Mucosa of rectum (tissue), 2 donors: ENCODE data around the gene NMRK2.
"Not testable (repeated sequence)": the region's sequence is repeated elsewhere in the genome, so short reads cannot be mapped to it uniquely, and the experiment has no call there.

Experiments used
- H3K27ac ChIP-seq, 2 donors: one replicate each; pipeline ENCODE4 v1.7.0; 2013; ENCODE audit warnings: inconsistent platforms in 2 of 2, low read depth in 2 of 2, low read length in 2 of 2
- H3K27me3 ChIP-seq, 2 donors: one replicate each; pipeline ENCODE4 v1.7.0; 2013; ENCODE audit warnings: low read length in 2 of 2; ENCODE audit not compliant: control insufficient read depth in 2 of 2, insufficient read depth in 2 of 2
- H3K36me3 ChIP-seq, 2 donors: one replicate each; pipeline ENCODE4 v1.7.0; 2013; ENCODE audit warnings: low read length in 2 of 2; ENCODE audit not compliant: control insufficient read depth in 2 of 2, insufficient read depth in 2 of 2
- H3K4me1 ChIP-seq, 2 donors: one replicate each; pipeline ENCODE4 v1.7.0; 2013; ENCODE audit warnings: low read length in 2 of 2, mild to moderate bottlenecking in 1 of 2; ENCODE audit not compliant: control insufficient read depth in 2 of 2, insufficient read depth in 2 of 2
- H3K4me3 ChIP-seq, 2 donors: one replicate each; pipeline ENCODE4 v1.7.0; 2013; ENCODE audit warnings: low read length in 2 of 2
- H3K9ac ChIP-seq, 2 donors: one replicate each; pipeline ENCODE4 v1.7.0; 2013; ENCODE audit warnings: low read length in 2 of 2, low read depth in 1 of 2, mild to moderate bottlenecking in 1 of 2
- H3K9me3 ChIP-seq, 2 donors: one replicate each; pipeline ENCODE4 v1.7.0; 2013; ENCODE audit warnings: low read length in 2 of 2; ENCODE audit not compliant: control insufficient read depth in 2 of 2
- donor health status: healthy.
- donor health status: Normal muscosa, but diverticular disease.

NMRK2 gene

GRCh38 chr19:3936506-3937442 lies 3.9 kb downstream of the NMRK2 start:
- H3K4me3 ChIP-seq = no peak overlapping the region
- no peak overlapping the region for H3K27ac ChIP-seq
- H3K4me1 ChIP-seq = no peaks in the 10 kb centered on the region
- no peaks in the 10 kb centered on the region for H3K9me3 ChIP-seq
- peaks cover 2 to 8% of the 10 kb centered on the region in 2 donors for H3K27me3 ChIP-seq
- no peaks in the 10 kb centered on the region for H3K36me3 ChIP-seq
- no peak overlapping the region for H3K9ac ChIP-seq

DNA sequence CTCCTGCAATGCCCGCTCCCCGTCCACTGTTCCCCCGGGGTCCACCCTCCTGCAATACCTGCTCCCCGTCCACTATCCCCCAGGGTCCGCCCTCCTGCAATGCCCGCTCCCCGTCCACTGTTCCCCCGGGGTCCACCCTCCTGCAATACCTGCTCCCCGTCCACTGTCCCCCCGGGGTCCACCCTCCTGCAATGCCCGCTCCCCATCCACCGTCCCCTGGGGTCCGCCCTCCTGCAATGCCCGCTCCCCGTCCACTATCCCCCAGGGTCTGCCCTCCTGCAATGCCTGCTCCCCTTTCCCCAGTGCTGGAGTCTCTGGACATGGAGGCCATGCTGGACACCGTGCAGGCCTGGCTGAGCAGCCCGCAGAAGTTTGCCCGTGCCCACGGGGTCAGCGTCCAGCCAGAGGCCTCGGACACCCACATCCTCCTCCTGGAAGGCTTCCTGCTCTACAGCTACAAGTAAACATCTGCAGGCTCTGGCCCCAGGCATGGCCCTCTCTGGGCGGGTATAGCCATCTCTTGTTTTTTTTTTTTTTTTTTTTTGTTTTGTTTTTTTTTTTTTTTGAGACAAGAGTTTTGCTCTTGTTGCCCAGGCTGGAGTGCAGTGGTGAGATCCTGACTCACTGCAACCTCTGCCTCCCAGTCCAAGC lies 5.6 kb downstream of the NMRK2 start:
- H3K9me3 ChIP-seq, H3K4me3 ChIP-seq, H3K27me3 ChIP-seq, H3K9ac ChIP-seq, H3K27ac ChIP-seq, H3K4me1 ChIP-seq, H3K36me3 ChIP-seq: not testable (repeated sequence)

- Histone ChIP-seq H3K27me3 (no peaks in the 10 kb centered on the region), H3K4me3 (no peak overlapping the region), H3K36me3 (no peaks in the 10 kb centered on the region), H3K9ac (no peak overlapping the region), H3K27ac (no peak overlapping the region), H3K4me1 (no peaks in the 10 kb centered on the region), H3K9me3 (no peaks in the 10 kb centered on the region)
Measured at GRCh38 chr19:3942790-3943409, 10.0 kb downstream of the NMRK2 start.

- Histone ChIP-seq H3K36me3 (no peaks in the 10 kb centered on the region), H3K4me1 (no peaks in the 10 kb centered on the region), H3K9ac (no peak overlapping the region), H3K4me3 (no peak overlapping the region), H3K9me3 (no peaks in the 10 kb centered on the region), H3K27me3 (no peaks in the 10 kb centered on the region), H3K27ac (no peak overlapping the region)
Measured at GRCh38 chr19:3944018-3944721, 11.3 kb downstream of the NMRK2 start.

DNA sequence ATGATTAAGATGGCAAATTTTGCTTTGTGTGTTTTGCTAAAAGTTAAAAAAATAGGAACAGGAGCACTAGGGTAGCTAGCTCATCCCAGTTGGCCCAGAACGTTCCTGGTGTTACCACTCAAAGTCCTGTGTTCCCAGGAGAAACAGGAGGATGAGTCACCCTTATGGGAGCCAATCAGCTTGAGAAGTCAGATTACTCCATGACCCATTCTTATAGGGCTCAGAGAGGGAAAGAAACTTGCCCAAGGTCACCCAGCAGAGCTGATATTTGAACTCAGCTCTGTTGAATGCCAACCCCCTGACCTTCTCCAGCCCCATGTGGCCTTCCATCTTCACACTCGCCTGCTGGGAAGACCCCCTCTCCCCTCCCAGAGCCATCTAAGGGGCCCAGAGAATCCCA lies 13.0 kb downstream of the NMRK2 start:
- H3K4me3 ChIP-seq = no peak overlapping the region
- H3K4me1 ChIP-seq = no peaks in the 10 kb centered on the region
- H3K9ac ChIP-seq = no peak overlapping the region
- no peaks in the 10 kb centered on the region for H3K27me3 ChIP-seq
- no peaks in the 10 kb centered on the region for H3K9me3 ChIP-seq
- H3K36me3 ChIP-seq = no peaks in the 10 kb centered on the region
- H3K27ac ChIP-seq = no peak overlapping the region

DNA sequence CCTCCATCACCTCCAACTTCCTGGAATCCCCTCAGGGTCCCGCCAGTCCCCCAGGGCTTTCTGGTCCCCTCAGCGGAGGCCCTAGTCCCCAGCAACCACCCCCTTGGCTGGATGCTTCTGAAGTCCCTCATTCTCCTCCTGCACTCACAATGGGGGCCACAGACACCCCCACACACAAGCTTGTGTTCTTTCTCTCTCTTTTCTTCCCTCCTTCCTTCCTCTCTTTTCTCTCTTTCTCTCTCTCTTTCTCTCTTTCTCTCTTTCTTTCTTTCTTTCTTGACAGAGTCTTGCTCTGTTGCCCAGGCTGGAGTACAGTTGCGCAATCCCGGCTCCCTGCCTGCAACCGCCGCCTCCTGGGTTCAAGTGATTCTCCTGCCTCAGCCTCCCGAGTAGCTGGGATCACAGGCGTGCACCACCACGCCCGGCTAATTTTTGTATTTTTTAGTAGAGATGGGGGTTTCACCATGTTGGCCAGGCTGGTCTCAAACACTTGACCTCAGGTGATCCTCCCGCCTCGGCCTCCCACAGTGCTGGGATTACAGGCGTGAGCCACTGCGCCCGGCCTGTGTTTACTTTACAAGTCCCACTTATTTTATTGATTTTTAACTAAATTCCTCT lies 14.6 kb downstream of the NMRK2 start:
- H3K9ac ChIP-seq, H3K27ac ChIP-seq, H3K27me3 ChIP-seq, H3K4me3 ChIP-seq, H3K4me1 ChIP-seq, H3K36me3 ChIP-seq, H3K9me3 ChIP-seq: not testable (repeated sequence)

DNA sequence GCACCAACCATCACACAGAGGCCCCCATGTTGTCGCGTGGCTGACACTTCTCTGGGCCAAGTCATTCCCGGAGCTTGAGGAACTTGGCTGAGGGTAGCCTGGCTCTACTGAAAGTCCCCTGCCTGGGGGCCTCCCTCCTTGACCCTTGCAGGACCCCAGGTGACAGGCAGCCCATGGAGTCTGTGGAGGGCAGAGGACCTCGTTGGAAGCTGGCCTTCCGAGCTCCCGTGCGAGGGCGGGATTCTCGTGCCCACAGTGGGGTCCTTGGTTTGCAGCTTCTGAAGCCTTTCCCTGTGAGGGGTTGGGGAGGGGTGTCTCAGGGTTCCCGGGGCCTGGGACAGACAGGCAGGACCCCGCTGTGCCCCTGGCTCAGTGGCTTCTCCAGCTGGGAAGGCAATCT lies 16.4 kb downstream of the NMRK2 start:
- no peaks in the 10 kb centered on the region for H3K9me3 ChIP-seq
- H3K27ac ChIP-seq = no peak overlapping the region
- peaks cover 0 to 4% of the 10 kb centered on the region in 2 donors for H3K4me1 ChIP-seq
- H3K27me3 ChIP-seq = no peaks in the 10 kb centered on the region
- no peak overlapping the region for H3K4me3 ChIP-seq
- no peak overlapping the region for H3K9ac ChIP-seq
- H3K36me3 ChIP-seq = no peaks in the 10 kb centered on the region

- H3K9ac ChIP-seq = peak overlapping the region in 1 of 2 donors; percentile 6
- H3K27ac ChIP-seq = peak overlapping the region in 1 of 2 donors; percentile 16
- H3K4me1 ChIP-seq = peaks cover 0 to 4% of the 10 kb centered on the region in 2 donors
- no peaks in the 10 kb centered on the region for H3K36me3 ChIP-seq
- H3K27me3 ChIP-seq = no peaks in the 10 kb centered on the region
- H3K9me3 ChIP-seq = no peaks in the 10 kb centered on the region
- H3K4me3 ChIP-seq = no peak overlapping the region
Measured at GRCh38 chr19:3949997-3950859, 17.4 kb downstream of the NMRK2 start.
